ENCODE data around the gene KPNA1.

Gene KPNA1

DNA sequence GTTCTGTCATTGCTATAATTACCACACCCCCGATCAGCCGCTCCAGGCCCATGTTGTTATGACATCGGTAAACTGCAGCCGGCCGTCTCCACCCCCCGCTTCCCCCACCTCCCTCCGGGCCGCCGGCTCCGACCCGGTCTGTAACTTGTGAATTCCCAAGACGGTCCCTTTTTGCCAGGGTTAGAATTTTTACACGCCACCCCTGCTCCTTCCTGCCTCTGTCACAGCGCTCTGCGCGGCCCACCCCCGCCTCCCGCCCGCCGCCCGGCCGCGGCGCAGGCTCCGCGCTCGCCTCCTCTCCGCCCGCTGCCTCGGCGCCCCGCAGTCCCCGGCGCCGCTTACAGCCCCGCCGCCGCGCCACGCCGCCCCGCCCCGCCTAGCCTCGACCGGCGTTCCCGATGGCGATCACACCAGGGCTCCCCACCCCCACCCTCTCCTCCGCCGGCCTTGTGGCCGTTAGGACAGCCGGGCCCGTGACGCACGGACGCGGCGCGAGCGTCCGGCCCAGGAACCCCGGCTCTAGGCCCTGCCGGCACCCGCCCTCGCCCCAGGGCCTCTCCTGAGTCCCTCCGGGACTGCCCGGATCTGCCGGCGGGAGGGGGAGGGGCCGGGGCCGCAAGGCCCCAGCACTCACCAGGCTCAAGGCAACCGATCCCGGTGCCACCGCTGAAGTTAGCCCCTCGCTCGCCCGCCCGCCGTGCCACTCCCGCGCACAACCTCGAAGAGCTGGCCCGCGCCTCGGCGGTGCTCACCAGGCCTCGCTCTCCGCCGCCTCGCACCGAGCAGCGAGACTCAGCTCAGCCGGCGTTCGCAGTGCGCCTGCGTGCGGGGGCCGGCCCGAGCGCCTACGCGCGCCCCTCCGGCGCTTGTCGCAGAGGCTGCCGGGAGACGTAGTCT lies at the start of gene KPNA1:
TSS of gene KPNA1 (minus strand) at position 817 of the 897 bp plus-strand sequence. CDS start 18,374 bp downstream, outside the sequence.
- H3K4me2 ChIP-seq (ENCODE audit: low read length): peak within 1 kb of the TSS; percentile 85
- H3K36me3 ChIP-seq (replicated peaks; ENCODE audit: low read depth, low read length): peaks cover 4% of the 10 kb centered on the region
- H3K4me3 ChIP-seq (ENCODE audit: low read length): peak within 1 kb of the TSS; percentile 88
- H2AFZ ChIP-seq (ENCODE audit: low read depth, low read length): peak within 1 kb of the TSS; percentile 99
- H3K9ac ChIP-seq (ENCODE audit: low read length): peak within 1 kb of the TSS; percentile 71
- peaks cover 53% of the 10 kb centered on the region for H3K79me2 ChIP-seq (ENCODE audit: low read length)
- H3K4me1 ChIP-seq (ENCODE audit: low read length): peaks cover 5% of the 10 kb centered on the region
- H3K27ac ChIP-seq (ENCODE audit: low read length): peak within 1 kb of the TSS; percentile 68
- H3K27me3 ChIP-seq (ENCODE audit: low read depth, low read length): no peaks in the 10 kb centered on the region
- TF ChIP-seq, protein P1, sequence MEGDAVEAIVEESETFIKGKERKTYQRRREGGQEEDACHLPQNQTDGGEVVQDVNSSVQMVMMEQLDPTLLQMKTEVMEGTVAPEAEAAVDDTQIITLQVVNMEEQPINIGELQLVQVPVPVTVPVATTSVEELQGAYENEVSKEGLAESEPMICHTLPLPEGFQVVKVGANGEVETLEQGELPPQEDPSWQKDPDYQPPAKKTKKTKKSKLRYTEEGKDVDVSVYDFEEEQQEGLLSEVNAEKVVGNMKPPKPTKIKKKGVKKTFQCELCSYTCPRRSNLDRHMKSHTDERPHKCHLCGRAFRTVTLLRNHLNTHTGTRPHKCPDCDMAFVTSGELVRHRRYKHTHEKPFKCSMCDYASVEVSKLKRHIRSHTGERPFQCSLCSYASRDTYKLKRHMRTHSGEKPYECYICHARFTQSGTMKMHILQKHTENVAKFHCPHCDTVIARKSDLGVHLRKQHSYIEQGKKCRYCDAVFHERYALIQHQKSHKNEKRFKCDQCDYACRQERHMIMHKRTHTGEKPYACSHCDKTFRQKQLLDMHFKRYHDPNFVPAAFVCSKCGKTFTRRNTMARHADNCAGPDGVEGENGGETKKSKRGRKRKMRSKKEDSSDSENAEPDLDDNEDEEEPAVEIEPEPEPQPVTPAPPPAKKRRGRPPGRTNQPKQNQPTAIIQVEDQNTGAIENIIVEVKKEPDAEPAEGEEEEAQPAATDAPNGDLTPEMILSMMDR (IDR thresholded peaks at IDR 0.05; ENCODE audit: low read depth, low read length): no peak
- no peak for TF ChIP-seq EZH2phosphoT487 (IDR thresholded peaks at IDR 0.05; ENCODE audit: low read depth)
- H4K20me1 ChIP-seq (ENCODE audit: insufficient read depth, low read length): peaks cover 46% of the 10 kb centered on the region
- no peaks in the 10 kb centered on the region for H3K9me3 ChIP-seq (ENCODE audit: insufficient read depth, low read length)

DNA sequence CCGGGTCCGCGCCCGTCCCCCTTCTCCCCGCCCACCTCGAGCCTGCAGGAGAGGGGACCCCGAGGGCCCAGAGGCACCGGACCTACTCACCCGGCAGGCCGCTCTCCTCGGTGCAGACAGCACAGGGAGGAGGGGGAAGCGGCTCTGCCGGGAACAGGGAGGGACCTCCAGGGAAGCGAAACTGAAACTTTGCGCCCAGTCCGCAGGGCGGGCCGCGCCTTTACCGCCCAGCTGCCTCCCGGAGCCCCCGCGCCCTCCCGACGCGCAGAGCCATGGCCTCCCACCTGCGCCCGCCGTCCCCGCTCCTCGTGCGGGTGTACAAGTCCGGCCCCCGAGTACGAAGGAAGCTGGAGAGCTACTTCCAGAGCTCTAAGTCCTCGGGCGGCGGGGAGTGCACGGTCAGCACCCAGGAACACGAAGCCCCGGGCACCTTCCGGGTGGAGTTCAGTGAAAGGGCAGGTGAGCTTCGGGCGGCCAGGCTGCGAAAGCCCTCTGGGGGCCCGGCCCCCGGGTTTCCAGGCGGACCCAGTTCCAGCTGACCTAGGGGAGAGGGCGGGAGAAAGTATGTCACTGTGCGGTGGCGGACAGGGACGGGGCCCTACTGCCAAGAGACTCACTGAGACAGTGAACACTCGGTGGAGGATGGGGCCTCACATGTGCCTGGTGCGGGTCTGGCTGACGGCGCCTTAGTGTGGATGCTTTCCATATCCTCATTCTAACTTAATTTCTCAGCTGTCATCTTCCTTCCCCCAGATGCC lies 49.6 kb upstream of the KPNA1 start, which contains the start of the genes DTX3L and PARP9:
TSS of gene DTX3L (plus strand) at position 184 of the 758 bp plus-strand sequence. CDS start at position 273, 89 bp downstream.
TSS of gene PARP9 (minus strand) at position 146 of the 758 bp plus-strand sequence. CDS start 4,680 bp downstream, outside the sequence.
- peak within 1 kb of the TSS; percentile 99 for H3K9ac ChIP-seq (ENCODE audit: low read length)
- H3K79me2 ChIP-seq (ENCODE audit: low read length): peaks cover 70% of the 10 kb centered on the region
- peak within 1 kb of the TSS; percentile 91 for H3K4me3 ChIP-seq (ENCODE audit: low read length)
- peak within 1 kb of the TSS; percentile 12; the same call in 1 of the 2 replicates for H2AFZ ChIP-seq (ENCODE audit: low read depth, low read length)
- TF ChIP-seq EZH2phosphoT487 (IDR thresholded peaks at IDR 0.05; ENCODE audit: low read depth): no peak
- TF ChIP-seq, protein P1 (IDR thresholded peaks at IDR 0.05; ENCODE audit: low read depth, low read length): no peak
- H3K9me3 ChIP-seq (ENCODE audit: insufficient read depth, low read length): no peaks in the 10 kb centered on the region
- peaks cover 41% of the 10 kb centered on the region for H3K36me3 ChIP-seq (replicated peaks; ENCODE audit: low read depth, low read length)
- no peaks in the 10 kb centered on the region for H4K20me1 ChIP-seq (ENCODE audit: insufficient read depth, low read length)
- peaks cover 84% of the 10 kb centered on the region for H3K4me1 ChIP-seq (ENCODE audit: low read length)
- peak within 1 kb of the TSS; percentile 91 for H3K27ac ChIP-seq (ENCODE audit: low read length)
- no peaks in the 10 kb centered on the region for H3K27me3 ChIP-seq (ENCODE audit: low read depth, low read length)
- H3K4me2 ChIP-seq (ENCODE audit: low read length): peak within 1 kb of the TSS; percentile 95

DNA sequence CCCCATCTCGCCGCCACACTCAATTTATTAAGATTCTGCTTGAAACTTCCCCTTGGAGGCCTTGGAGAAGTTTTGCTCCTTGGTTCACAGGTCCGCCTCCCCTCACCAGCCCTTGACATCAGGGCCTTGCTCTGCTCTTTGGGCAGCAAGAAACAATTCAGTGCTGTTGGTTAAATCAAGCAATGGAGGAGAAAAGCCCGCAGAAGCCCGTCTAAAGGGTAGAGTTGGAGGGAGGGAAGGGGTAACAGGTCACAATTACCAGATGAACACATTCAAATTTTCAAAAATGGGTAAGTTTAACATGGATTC lies 48.9 kb upstream of the KPNA1 start:
- Histone ChIP-seq H3K9ac (ENCODE audit: low read length) (peak overlapping the region; percentile 99), H3K27ac (ENCODE audit: low read length) (peak overlapping the region; percentile 91), H3K79me2 (ENCODE audit: low read length) (peaks cover 70% of the 10 kb centered on the region), H3K4me2 (ENCODE audit: low read length) (peak overlapping the region; percentile 95), H3K4me1 (ENCODE audit: low read length) (peaks cover 77% of the 10 kb centered on the region), H4K20me1 (ENCODE audit: insufficient read depth, low read length) (no peaks in the 10 kb centered on the region), H3K4me3 (ENCODE audit: low read length) (peak overlapping the region; percentile 91), H3K9me3 (ENCODE audit: insufficient read depth, low read length) (no peaks in the 10 kb centered on the region), H3K27me3 (ENCODE audit: low read depth, low read length) (no peaks in the 10 kb centered on the region), H2AFZ (ENCODE audit: low read depth, low read length) (no peak overlapping the region), H3K36me3 (replicated peaks; ENCODE audit: low read depth, low read length) (peaks cover 41% of the 10 kb centered on the region)
- no peak for TF ChIP-seq EZH2phosphoT487 (IDR thresholded peaks at IDR 0.05; ENCODE audit: low read depth)
- TF ChIP-seq, protein P1 (IDR thresholded peaks at IDR 0.05; ENCODE audit: low read depth, low read length): no peak
